IgD-negative memory B cell (primary cell): ENCODE data around the gene CD81. TPM values are rescaled to one million over a fixed set of nuclear protein-coding genes. Genes with fewer than 3 reads are reported as not detected.

Experiments used
- H3K27ac Mint-ChIP-seq, 3 donors: one replicate each; pipeline ENCODE4 v1.8.0; 2020 to 2022; ENCODE audit warnings: mild to moderate bottlenecking in 3 of 3, mixed read lengths in 3 of 3, moderate library complexity in 1 of 3
- H3K27me3 Mint-ChIP-seq: one replicate; pipeline ENCODE4 v1.8.0; 2021; ENCODE audit warnings: mixed read lengths
- H3K36me3 Mint-ChIP-seq: one replicate; pipeline ENCODE4 v1.8.0; 2020; ENCODE audit warnings: mild to moderate bottlenecking, mixed read lengths
- H3K4me1 Mint-ChIP-seq, 3 donors: one replicate each; pipeline ENCODE4 v1.8.0; 2020 to 2022; ENCODE audit warnings: mixed read lengths in 3 of 3, mild to moderate bottlenecking in 1 of 3
- H3K4me3 Mint-ChIP-seq, 4 donors: one replicate each; pipeline ENCODE4 v1.8.0; 2020 to 2022; ENCODE audit warnings: mild to moderate bottlenecking in 4 of 4, mixed read lengths in 4 of 4, moderate library complexity in 3 of 4
- H3K9me3 Mint-ChIP-seq, 3 donors: one replicate each; pipeline ENCODE4 v1.8.0; 2020 to 2021; ENCODE audit warnings: mixed read lengths in 3 of 3, mild to moderate bottlenecking in 1 of 3
- polyA plus RNA-seq: library from polyadenylated mRNA; unstranded; fragments of 300-500 nt; fragmentation: Illumina TruSeq; gene quantifications from one replicate; pipeline ENCODE4 v1.2.3, GENCODE V29; 2021

Gene CD81
- polyA plus RNA-seq, 1 donor from 2014 or later = 195 TPM

DNA sequence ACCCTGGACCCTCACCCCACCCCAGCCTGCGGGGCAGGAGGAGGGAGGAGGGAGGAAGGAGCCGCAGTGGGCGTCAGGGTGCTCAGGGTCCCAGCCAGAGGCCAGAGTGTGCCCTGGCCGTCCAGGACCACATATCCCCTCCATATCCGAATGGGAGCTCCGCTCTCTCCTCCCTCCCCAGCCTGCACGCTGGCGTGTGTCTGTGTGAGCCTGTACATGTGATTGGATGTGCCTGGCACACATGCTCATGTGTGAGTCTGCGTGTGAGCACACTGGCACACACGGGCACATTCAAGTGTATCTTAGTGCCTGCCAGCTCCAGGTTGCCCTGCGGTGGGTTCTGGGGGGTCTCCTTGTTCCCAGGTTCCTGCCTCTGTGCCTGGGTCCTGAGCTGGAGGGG lies 31.6 kb downstream of the CD81 start:
- Mint-ChIP-seq H3K4me1 (peaks cover 0 to 2% (median 0%) of the 10 kb centered on the region in 3 donors), H3K4me3 (peak overlapping the region in 1 of 4 donors; percentile 17), H3K27ac (peak overlapping the region in 1 of 3 donors; percentile 74), H3K9me3 (no peaks in the 10 kb centered on the region), H3K36me3 (no peaks in the 10 kb centered on the region), H3K27me3 (no peaks in the 10 kb centered on the region)

DNA sequence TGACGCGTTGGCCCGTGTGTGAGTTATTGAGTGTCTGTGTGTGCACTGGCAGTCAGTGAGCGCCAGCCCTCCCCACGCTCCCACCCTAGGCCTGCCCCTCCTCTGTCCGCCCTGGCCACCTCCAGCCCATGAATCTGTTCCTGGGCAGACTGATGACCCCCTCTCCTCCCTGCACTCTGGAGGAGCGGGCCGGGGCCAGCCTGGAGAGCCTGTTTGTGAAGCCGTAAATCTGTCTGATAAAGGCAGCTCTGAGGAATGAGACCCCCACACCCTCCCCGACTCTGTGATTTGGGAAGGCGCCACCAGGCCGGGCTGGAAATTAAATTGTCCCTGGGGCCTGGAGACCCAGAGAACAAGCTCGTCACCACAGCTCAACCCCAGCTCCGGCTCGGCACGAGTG lies 32.0 kb downstream of the CD81 start:
- Mint-ChIP-seq H3K4me3 (no peak overlapping the region), H3K27ac (peak overlapping the region in 1 of 3 donors; percentile 74), H3K36me3 (no peaks in the 10 kb centered on the region), H3K27me3 (no peaks in the 10 kb centered on the region), H3K9me3 (no peaks in the 10 kb centered on the region), H3K4me1 (peaks cover 0 to 2% (median 0%) of the 10 kb centered on the region in 3 donors)

DNA sequence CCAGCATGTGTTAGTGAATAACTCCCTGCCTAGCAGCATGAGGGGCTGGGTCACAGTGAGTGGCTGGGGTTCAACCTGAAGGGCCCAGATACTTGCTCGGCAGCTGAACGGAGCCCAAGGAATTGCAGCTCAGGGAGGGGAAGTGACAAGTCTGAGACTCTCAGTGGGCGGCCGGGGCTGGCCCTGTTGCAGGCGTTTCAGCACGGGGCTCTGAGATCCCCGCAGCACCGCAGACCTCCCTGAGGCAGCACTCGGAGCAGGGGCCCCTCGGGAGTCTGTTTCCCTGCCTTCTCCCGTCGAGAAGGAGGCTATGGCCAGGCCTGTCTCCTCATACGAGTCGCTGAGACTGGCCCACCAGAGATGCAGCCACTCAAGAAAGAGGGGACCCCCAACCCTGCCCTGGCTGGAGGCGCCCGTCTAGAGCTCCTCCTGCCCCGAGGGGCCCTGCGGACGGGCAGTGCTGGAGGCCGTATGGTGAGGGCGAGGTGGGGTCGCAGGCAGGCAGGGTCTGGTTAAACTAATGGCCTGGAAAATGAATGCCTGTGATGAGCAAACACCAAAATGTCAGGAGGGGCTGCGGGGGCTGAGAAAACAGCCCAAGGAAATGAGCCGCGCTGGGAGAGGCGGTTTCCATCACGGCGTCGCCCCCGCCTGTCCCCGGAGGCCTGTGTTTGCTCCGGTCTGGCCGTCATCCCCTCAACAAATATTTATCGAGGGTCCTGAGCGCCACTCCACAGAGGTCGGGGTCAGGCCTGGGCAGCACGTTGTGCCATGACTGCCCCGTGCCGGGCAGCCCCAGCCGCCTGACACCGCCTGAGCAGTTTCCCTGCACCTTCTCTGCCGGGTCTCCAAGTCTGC lies 32.7 kb downstream of the CD81 start:
- Mint-ChIP-seq H3K36me3 (no peaks in the 10 kb centered on the region), H3K9me3 (no peaks in the 10 kb centered on the region), H3K27me3 (no peaks in the 10 kb centered on the region), H3K4me3 (no peak overlapping the region), H3K4me1 (peaks cover 0 to 2% (median 0%) of the 10 kb centered on the region in 3 donors), H3K27ac (no peak overlapping the region)

DNA sequence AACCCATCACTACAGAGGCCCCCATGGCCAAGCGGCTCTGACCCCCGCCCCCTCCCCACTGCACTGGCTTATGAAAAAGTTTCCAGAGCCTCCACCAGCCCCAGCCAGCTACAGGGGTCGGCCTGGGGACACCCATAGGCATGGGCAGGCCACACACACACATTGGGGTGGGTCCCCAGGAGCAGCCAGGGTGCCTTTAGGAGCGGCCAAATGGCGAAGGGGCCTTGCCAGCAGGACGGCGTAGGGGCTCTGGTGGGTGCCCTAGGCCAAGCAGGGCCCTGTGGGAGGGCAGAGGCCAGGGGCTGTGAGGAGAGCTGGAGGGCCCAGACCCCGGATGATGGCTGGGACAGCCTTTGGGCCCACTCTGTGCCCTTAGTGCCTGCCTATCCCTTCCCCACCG lies 33.5 kb downstream of the CD81 start:
- Mint-ChIP-seq H3K4me3 (no peak overlapping the region), H3K27ac (no peak overlapping the region), H3K36me3 (no peaks in the 10 kb centered on the region), H3K9me3 (no peaks in the 10 kb centered on the region), H3K4me1 (peaks cover 0 to 2% (median 0%) of the 10 kb centered on the region in 3 donors), H3K27me3 (no peaks in the 10 kb centered on the region)

DNA sequence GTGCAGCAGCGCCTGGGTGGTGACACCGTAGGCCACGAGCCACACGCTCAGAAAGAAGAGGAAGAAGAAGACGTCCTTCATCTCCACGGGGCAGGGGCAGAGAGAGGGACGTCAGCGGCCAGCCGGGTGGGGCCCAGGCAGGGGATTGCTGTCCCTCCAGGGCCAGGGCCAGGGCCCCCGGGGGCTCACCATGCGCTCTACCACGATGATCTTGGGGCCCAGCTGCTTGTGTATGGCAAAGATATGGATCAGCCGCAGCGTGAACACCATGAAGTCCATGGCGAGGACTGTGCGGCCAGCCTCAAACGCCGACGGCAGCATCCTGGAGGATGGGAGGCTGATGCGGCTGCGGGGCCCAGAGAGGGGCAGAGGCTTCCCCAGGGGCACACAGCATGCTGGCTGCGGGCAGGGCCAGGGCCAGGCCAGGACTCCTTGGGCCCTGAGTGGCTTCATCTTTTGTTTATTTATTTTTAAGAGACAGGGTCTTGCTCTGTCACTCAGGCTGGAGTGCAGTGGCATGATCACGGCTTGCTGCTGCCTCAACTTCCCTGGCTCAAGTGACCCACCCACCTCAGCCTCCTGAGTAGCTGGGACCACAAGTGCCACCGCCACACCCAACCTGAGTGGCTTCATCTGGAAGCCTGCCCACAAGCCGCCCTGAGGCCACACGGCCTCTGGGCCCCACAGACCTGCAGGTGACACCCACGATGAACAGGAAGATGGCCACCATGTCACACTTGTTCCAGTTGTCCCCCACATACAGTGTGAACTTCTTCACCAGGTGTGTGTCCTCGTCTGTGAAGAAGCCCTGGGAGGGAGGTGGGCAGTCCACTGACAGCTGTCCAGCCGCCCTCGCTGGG lies 34.6 kb downstream of the CD81 start:
- H3K4me3 Mint-ChIP-seq = no peak overlapping the region
- H3K36me3 Mint-ChIP-seq = no peaks in the 10 kb centered on the region
- no peaks in the 10 kb centered on the region for H3K27me3 Mint-ChIP-seq
- H3K9me3 Mint-ChIP-seq = no peaks in the 10 kb centered on the region
- H3K27ac Mint-ChIP-seq = no peak overlapping the region
- peaks cover 0 to 2% (median 0%) of the 10 kb centered on the region in 3 donors for H3K4me1 Mint-ChIP-seq

DNA sequence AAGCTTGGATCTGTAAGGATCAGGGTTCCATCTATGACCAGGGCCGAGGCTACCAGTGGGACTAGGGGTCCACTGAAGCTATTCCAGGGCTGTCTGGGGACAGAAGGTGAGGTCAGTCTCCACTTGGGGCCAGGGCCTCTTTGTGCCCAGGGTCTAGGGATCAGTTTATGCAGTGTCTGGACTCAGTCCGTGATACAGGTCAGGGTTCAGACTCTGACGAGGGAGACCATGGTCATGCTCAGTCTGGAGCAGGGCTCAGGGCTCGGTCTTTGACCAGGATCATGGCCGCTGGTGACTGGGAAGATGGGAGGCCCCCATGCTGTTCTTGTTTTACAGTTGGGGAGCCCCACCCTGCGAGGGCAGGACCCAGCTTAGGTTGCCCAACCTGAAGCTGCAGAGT lies 35.2 kb downstream of the CD81 start:
- H3K9me3 Mint-ChIP-seq = no peaks in the 10 kb centered on the region
- no peak overlapping the region for H3K27ac Mint-ChIP-seq
- peaks cover 0 to 2% (median 0%) of the 10 kb centered on the region in 3 donors for H3K4me1 Mint-ChIP-seq
- H3K36me3 Mint-ChIP-seq = no peaks in the 10 kb centered on the region
- H3K27me3 Mint-ChIP-seq = no peaks in the 10 kb centered on the region
- H3K4me3 Mint-ChIP-seq = no peak overlapping the region

DNA sequence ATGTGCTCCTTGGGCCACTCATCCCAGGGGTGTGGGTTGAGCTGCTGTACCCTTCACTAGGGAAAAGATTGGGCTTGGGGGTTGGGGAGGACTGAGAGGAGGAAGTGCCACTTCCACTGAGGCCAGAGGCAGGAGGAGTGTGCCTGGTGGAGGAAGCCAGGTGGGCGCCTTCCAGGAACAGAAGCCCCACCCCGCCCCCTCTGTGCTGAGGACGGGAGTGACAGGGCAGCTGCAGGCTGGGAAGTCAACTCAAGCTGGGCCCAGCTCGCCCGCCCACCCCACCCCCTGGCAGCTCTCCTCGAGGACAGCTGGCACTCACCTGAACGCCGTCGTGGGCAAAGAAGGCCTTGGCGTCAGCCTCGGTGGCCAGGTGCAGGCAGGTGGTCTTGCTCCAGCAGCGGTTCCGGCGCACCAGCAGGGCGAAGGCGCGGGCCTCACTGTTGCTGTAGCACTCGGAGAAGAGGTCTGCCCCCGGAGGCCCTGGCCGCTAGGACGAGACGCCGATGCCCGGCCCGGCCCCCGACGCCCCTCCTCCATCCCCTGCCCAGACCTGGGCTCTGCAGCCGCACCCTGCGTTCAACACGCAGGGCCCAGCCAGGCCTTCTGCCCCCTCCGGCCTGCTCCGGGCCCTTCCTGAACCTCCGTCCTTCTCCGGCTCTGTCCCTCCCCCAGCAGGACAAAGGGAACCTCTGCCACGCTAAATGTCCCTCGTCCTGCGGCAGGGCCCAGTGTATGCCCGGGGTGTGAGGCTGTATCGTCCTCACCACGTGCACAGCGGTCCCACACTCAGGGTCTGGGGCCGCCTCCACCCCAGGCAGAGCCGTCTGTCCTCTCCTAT lies 36.9 kb downstream of the CD81 start:
- Mint-ChIP-seq H3K9me3 (no peaks in the 10 kb centered on the region), H3K4me1 (no peaks in the 10 kb centered on the region), H3K27ac (no peak overlapping the region), H3K27me3 (no peaks in the 10 kb centered on the region), H3K4me3 (peak overlapping the region in 1 of 4 donors; percentile 39), H3K36me3 (no peaks in the 10 kb centered on the region)

DNA sequence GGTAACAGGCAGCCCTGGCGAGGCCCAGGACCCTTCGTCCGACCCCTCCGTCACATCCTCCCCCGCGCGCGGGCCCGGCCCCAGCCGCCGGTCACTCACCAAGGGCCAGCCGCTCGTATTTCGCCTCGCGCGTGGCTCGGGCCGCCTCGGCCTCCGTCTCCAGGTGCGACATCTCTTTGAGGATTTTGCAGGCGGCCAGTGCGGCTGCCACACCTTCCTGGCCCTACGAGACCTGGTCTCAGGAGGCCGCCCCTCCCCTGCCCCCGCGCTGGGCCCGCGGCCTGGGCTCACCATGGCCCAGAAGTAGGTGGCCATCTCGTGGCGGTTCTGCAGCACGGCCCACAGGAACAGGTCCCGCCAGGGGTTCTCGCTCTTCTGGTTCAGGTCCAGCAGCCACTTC lies 37.5 kb downstream of the CD81 start:
- H3K27me3 Mint-ChIP-seq = no peaks in the 10 kb centered on the region
- H3K4me1 Mint-ChIP-seq = peaks cover under 1% of the 10 kb centered on the region in 3 donors
- H3K4me3 Mint-ChIP-seq = no peak overlapping the region
- H3K36me3 Mint-ChIP-seq = no peaks in the 10 kb centered on the region
- H3K9me3 Mint-ChIP-seq = no peaks in the 10 kb centered on the region
- no peak overlapping the region for H3K27ac Mint-ChIP-seq

DNA sequence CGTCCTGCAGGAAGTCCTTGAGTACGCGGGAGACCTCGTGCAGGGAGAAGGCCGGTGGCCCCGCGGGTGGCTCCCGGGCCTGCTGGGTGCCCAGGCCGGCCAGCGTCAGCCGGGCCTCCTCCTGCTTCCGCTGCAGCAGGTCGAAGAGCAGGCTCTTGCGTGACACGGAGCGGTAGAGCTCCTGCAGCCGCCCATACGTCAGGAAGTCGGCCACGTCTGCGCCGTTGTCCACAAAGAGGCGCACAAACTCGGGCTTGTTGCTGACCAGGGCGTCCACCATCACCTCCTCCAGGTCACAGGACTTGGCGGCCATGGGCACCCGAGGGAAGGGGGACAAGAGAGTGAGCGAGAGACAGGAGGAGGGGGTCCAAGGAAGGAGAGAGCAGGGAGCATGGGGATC lies 38.1 kb downstream of the CD81 start:
- Mint-ChIP-seq H3K36me3 (no peaks in the 10 kb centered on the region), H3K27ac (no peak overlapping the region), H3K4me1 (peaks cover 2 to 3% (median 3%) of the 10 kb centered on the region in 3 donors), H3K4me3 (no peak overlapping the region), H3K27me3 (no peaks in the 10 kb centered on the region), H3K9me3 (no peaks in the 10 kb centered on the region)

DNA sequence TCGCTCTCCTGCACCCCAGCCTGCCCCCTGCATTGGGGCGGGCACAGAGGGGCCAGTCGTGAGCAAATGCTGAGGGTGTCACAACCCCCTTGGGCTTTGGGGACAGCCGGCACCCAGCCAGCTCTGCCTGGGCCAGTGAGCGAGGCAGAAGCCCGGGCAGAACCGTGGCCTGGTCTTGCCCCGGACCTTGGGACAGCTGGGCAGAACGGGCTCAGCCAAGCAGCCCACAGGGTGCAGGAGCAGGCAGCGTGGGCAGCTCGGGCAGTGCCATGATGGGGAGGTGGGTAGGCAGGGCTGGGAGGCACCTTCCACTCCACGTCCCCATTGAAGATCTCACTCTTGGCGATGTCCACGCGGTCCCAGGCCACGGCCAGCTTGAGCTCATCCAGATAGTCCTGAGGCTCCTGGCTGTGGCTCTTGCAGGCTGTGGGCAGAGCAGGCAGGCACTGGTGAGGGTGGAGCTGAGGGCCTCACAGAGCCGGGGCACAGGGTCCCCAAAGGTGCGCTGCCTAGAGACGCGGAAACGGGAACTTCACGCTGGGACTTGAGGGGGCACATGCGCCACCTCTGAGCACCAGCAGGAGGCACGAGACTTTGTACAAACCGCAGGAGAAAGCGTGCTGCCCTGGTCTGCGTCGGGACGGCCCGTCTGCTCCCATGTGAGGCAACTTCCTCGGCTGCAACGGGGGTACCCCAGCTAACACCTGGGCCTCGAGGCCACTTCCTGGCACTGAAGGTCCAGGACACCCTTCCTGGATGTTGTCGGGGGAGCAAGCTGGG lies 38.7 kb downstream of the CD81 start:
- Mint-ChIP-seq H3K4me3 (no peak overlapping the region), H3K4me1 (peaks cover 3 to 5% (median 4%) of the 10 kb centered on the region in 3 donors), H3K36me3 (no peaks in the 10 kb centered on the region), H3K27ac (no peak overlapping the region), H3K9me3 (no peaks in the 10 kb centered on the region), H3K27me3 (no peaks in the 10 kb centered on the region)

DNA sequence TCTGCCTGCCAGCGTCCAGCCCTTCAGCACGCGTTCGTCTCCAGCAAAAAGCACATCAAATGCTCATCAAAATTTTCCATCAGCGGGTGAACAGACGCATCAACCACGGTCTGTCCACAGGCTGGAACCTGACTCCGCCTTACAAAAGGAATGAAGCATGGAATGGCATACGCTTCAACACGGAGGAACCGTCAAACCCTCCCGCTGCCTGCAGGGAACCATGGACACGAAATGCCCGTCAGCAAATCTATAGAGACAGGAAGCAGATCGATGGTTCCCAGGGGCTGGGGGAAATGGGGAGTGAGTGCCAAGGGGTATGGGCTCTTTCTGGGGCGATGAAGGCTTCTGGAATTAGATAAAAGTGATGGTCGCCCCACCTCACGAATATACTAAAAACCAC lies 39.7 kb downstream of the CD81 start:
- Mint-ChIP-seq H3K9me3 (no peaks in the 10 kb centered on the region), H3K36me3 (no peaks in the 10 kb centered on the region)

DNA sequence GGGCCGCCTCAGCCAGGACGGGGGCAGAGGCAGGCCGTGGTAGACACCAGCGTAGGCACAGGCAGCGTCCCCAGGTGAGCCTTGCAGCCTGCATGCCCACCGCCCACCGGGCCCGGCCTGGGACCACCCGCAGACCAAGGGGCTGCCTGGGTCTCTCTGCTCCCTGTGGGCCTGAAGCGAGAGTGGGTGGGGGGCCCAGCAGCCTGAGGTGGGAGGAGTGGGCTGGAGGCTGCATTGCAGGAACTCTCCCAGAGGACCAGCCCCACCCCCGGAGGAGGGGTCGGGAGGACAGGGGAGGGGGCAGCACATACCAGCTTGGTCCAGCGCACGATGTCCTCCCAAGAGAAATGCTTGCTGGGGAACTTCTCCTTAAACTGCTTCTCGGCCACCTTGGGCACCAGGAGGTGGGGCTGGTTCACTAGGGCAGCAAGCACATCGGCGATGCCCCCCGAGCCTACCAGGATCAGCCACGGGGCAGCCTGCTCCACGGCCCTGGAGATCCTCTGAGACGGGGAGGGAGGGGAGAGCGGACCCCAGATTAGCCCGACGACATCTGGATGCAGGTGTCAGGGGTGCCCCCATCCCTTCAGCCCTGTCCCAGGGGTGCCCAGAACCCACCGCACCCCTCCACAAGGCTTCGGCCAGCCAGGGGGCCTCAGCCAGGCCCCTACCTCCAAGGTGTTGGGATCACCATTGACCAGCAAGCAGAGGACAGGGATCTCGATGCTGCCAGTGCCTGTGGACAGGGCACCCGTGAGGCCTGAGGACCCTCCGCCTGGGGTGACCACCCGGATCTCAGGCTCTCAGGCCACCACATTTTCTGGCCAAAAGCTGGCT lies 41.0 kb downstream of the CD81 start:
- Mint-ChIP-seq H3K27me3 (no peaks in the 10 kb centered on the region), H3K4me1 (peaks cover 3 to 5% (median 4%) of the 10 kb centered on the region in 3 donors), H3K9me3 (no peaks in the 10 kb centered on the region), H3K4me3 (no peak overlapping the region), H3K27ac (no peak overlapping the region), H3K36me3 (no peaks in the 10 kb centered on the region)

More for the DNA sequence above, 39.7 kb downstream of the CD81 start:
- no peak overlapping the region for H3K27ac Mint-ChIP-seq
- H3K27me3 Mint-ChIP-seq = no peaks in the 10 kb centered on the region
- H3K4me1 Mint-ChIP-seq = peaks cover 3 to 5% (median 4%) of the 10 kb centered on the region in 3 donors
- H3K4me3 Mint-ChIP-seq = no peak overlapping the region

DNA sequence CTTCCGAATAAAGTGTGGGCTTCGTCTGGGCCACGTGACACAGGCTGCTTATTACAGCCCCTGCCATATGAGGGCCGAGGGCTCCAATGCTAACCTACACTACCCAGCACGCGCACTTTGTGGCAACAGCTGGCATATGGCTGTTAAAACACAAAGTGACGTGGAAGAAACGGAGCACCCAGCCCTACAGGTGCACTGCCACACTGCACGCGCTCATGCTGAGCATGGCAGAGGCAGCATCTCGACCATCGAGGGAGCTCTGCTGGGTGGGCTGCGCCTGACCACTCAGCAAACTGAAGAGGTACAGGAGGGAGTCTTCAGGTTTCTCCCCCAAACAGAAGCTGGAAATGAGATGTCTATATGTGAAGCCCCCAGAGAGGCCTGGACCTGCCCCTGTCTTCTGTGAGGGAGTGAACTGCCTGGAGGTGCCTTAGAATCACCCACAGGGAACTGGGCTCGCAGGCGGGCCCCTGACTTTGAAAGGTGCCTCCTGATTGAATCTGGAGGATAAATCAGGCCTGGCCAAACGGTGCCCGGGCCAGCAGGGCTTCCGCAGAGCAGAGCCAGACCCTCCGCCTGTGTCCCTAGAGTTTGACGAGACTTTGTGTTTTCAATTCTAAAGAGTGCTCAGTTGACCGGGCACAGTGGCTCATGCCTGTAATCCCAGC lies 41.7 kb downstream of the CD81 start:
- Mint-ChIP-seq H3K27ac (no peak overlapping the region), H3K36me3 (no peaks in the 10 kb centered on the region), H3K9me3 (no peaks in the 10 kb centered on the region), H3K27me3 (no peaks in the 10 kb centered on the region), H3K4me3 (no peak overlapping the region), H3K4me1 (peaks cover 3 to 5% (median 4%) of the 10 kb centered on the region in 3 donors)
